Cardiac fibroblast (primary cell): ENCODE measurements around the gene MDK.
"Not testable (repeated sequence)": the region's sequence is repeated elsewhere in the genome, so short reads cannot be mapped to it uniquely, and the experiment has no call there.

Source experiments
- DNase-seq, 2 donors: peaks; one replicate each; pipeline versions ENCODE4 v3.0.0 to v3.0.0-alpha.2; 2010; ENCODE audit warnings: low read depth in 2 of 2
- H3K4me3 ChIP-seq, 2 donors: replicated peaks in 1 of 2; 1 replicate in 1 of 2; 2 replicates in 1 of 2; pipeline ENCODE4 v1.5.1; 2011; ENCODE audit warnings: low read depth in 2 of 2, low read length in 2 of 2, mild to moderate bottlenecking in 2 of 2, moderate library complexity in 1 of 2
- CTCF ChIP-seq: IDR thresholded peaks from one replicate; pipeline ENCODE4 v1.5.1; 2011; ENCODE audit warnings: low read depth, mild to moderate bottlenecking, low read length, inconsistent platforms

Gene MDK

GRCh38 chr11:46366661-46367161 is 14.8 kb upstream of the MDK start:
- DNase-seq: no peak
- no peak for TF ChIP-seq CTCF
- no peak overlapping the region for H3K4me3 ChIP-seq

- H3K4me3 ChIP-seq: no peak overlapping the region
- TF ChIP-seq CTCF: peak; percentile 91
- DNase-seq: peak; percentile 61 to 65
These were observed 14.1 kb upstream of the MDK start for GRCh38 chr11:46367244-46367915.

- no peak for DNase-seq
- no peak for TF ChIP-seq CTCF
- H3K4me3 ChIP-seq: no peak overlapping the region
These were observed 13.6 kb upstream of the MDK start for GRCh38 chr11:46367916-46368267.

- H3K4me3 ChIP-seq: no peak overlapping the region
- DNase-seq: peak; percentile 80 to 83
- TF ChIP-seq CTCF: peak; percentile 97
These were observed 11.9 kb upstream of the MDK start for GRCh38 chr11:46369458-46370152.

GRCh38 chr11:46370253-46370652 is 11.2 kb upstream of the MDK start:
- TF ChIP-seq CTCF: no peak
- no peak for DNase-seq
- H3K4me3 ChIP-seq: no peak overlapping the region

- not testable (repeated sequence) for H3K4me3 ChIP-seq, DNase-seq
These were observed 10.2 kb upstream of the MDK start for GRCh38 chr11:46371262-46371661.

GRCh38 chr11:46372086-46372485 is 9.4 kb upstream of the MDK start:
- TF ChIP-seq CTCF: no peak
- no peak overlapping the region for H3K4me3 ChIP-seq
- no peak for DNase-seq

- DNase-seq, H3K4me3 ChIP-seq: not testable (repeated sequence)
These were observed 9.0 kb upstream of the MDK start for GRCh38 chr11:46372501-46372900.
